Naive thymus-derived CD4-positive, alpha-beta T cell (primary cell): Measurements from ENCODE around the gene NEURL1. TPM values are rescaled to one million over a fixed set of nuclear protein-coding genes. Genes with fewer than 3 reads are reported as not detected.
"Not testable (repeated sequence)": the region's sequence is repeated elsewhere in the genome, so short reads cannot be mapped to it uniquely, and the experiment has no call there.

Source experiments
- ATAC-seq: fragments of 150-1000 bp; cut with Tn5 transposase; 2 replicates; pipeline ENCODE4 v1.10.0; 2021; ENCODE audit warnings: mild to moderate bottlenecking, moderate library complexity
- CTCF ChIA-PET: fragments of 350-600 bp; sonication (Branson Sonifier 250); formaldehyde crosslinking; loops from one replicate; lab custom pipeline; 2021; ENCODE audit warnings: antibody characterized with exemption; lab: Charles Lee
- POLR2A ChIA-PET: fragments of 350-600 bp; sonication (Branson Sonifier 250); formaldehyde crosslinking; loops from one replicate; lab custom pipeline; 2021; ENCODE audit warnings: antibody characterized with exemption, inconsistent platforms; lab: Charles Lee
- DNase-seq, 9 donors: peaks; one replicate each; pipeline versions ENCODE4 v3.0.0 to v3.0.0-alpha.2; 2020 to 2022; ENCODE audit warnings: mixed read lengths in 1 of 9
- H3K27ac ChIP-seq: one replicate; pipeline ENCODE4 v1.7.0; 2013; ENCODE audit warnings: mild to moderate bottlenecking, low read depth, low read length, moderate library complexity
- H3K27me3 ChIP-seq, 2 donors: one replicate each; pipeline ENCODE4 v1.7.0; 2013; ENCODE audit warnings: low read length in 2 of 2, mild to moderate bottlenecking in 2 of 2, moderate library complexity in 2 of 2; ENCODE audit not compliant: control insufficient read depth in 2 of 2, insufficient read depth in 2 of 2
- H3K36me3 ChIP-seq, 3 experiments: 1 replicate in 2 of 3; 2 replicates in 1 of 3; pipeline ENCODE4 v1.7.0; 2013; ENCODE audit warnings: low read length in 3 of 3, mild to moderate bottlenecking in 3 of 3, moderate library complexity in 1 of 3; ENCODE audit not compliant: insufficient read depth in 3 of 3, control insufficient read depth in 2 of 3
- H3K4me1 ChIP-seq, 2 donors: one replicate each; pipeline ENCODE4 v1.7.0; 2013; ENCODE audit warnings: low read length in 2 of 2, mild to moderate bottlenecking in 2 of 2, moderate library complexity in 1 of 2; ENCODE audit not compliant: control insufficient read depth in 2 of 2, insufficient read depth in 2 of 2
- H3K4me3 ChIP-seq: 2 replicates; pipeline ENCODE4 v1.7.0; 2013; ENCODE audit warnings: mild to moderate bottlenecking, low read length
- H3K9me3 ChIP-seq, 3 experiments: 1 replicate in 2 of 3; 2 replicates in 1 of 3; pipeline ENCODE4 v1.7.0; 2013; ENCODE audit warnings: low read length in 3 of 3; ENCODE audit not compliant: control insufficient read depth in 2 of 3
- H3K27ac Mint-ChIP-seq, 9 donors: one replicate each; pipeline ENCODE4 v1.8.0; 2020 to 2022; ENCODE audit warnings: mixed read lengths in 9 of 9, mild to moderate bottlenecking in 8 of 9, moderate library complexity in 5 of 9, inconsistent platforms in 2 of 9
- H3K27me3 Mint-ChIP-seq, 5 donors: one replicate each; pipeline ENCODE4 v1.8.0; 2021 to 2022; ENCODE audit warnings: mixed read lengths in 5 of 5, mild to moderate bottlenecking in 1 of 5
- H3K36me3 Mint-ChIP-seq, 5 donors: one replicate each; pipeline ENCODE4 v1.8.0; 2020 to 2022; ENCODE audit warnings: mixed read lengths in 5 of 5, mild to moderate bottlenecking in 3 of 5, inconsistent platforms in 1 of 5
- H3K4me1 Mint-ChIP-seq, 7 donors: one replicate each; pipeline ENCODE4 v1.8.0; 2020 to 2022; ENCODE audit warnings: mixed read lengths in 7 of 7, mild to moderate bottlenecking in 3 of 7, inconsistent platforms in 1 of 7
- H3K4me3 Mint-ChIP-seq, 10 donors: one replicate each; pipeline ENCODE4 v1.8.0; 2020 to 2022; ENCODE audit warnings: mild to moderate bottlenecking in 10 of 10, mixed read lengths in 10 of 10, moderate library complexity in 6 of 10, inconsistent platforms in 2 of 10
- H3K9me3 Mint-ChIP-seq, 11 donors: one replicate each; pipeline ENCODE4 v1.8.0; 2020 to 2022; ENCODE audit warnings: mixed read lengths in 11 of 11, mild to moderate bottlenecking in 4 of 11, inconsistent platforms in 1 of 11, moderate library complexity in 1 of 11
- intact Hi-C, 2 donors: fragments of 100-400 bp; cut with micrococcal nuclease; formaldehyde crosslinking; loops; one replicate each; pipeline ENCODE4 v1.15.1; 2023
- polyA plus RNA-seq, 2 donors: library from polyadenylated mRNA; unstranded; fragments of 300-500 nt; fragmentation: Illumina TruSeq; gene quantifications; one replicate each; pipeline ENCODE4 v1.2.3, GENCODE V29; 2021
- total RNA-seq, 6 experiments: library from RNA in 5 of 6; stranded (reverse) in 5 of 6; gene quantifications; 1 replicate in 5 of 6; 2 replicates in 1 of 6; pipeline ENCODE4 v1.2.3 and lab custom pipeline; 2021 to 2026

The NEURL1 gene
- total and polyA plus RNA-seq, 7 experiments from 2014 or later: 0.76 to 9.2 (median 1.1) TPM

- H3K36me3 Mint-ChIP-seq, H3K27ac ChIP-seq, intact Hi-C loops, H3K36me3 ChIP-seq, CTCF ChIA-PET, ATAC-seq, H3K4me3 Mint-ChIP-seq, H3K9me3 Mint-ChIP-seq, DNase-seq, H3K27me3 ChIP-seq, H3K9me3 ChIP-seq, POLR2A ChIA-PET, H3K4me1 ChIP-seq, H3K4me3 ChIP-seq: not testable (repeated sequence)
- peaks cover 5 to 25% (median 6%) of the 10 kb centered on the region in 7 donors for H3K4me1 Mint-ChIP-seq
- peak overlapping the region in 1 of 9 donors; percentile 47 for H3K27ac Mint-ChIP-seq
- peaks cover 14 to 67% (median 27%) of the 10 kb centered on the region in 5 donors for H3K27me3 Mint-ChIP-seq
Measured at GRCh38 chr10:103503777-103504176, 10.3 kb downstream of the NEURL1 start.

DNA sequence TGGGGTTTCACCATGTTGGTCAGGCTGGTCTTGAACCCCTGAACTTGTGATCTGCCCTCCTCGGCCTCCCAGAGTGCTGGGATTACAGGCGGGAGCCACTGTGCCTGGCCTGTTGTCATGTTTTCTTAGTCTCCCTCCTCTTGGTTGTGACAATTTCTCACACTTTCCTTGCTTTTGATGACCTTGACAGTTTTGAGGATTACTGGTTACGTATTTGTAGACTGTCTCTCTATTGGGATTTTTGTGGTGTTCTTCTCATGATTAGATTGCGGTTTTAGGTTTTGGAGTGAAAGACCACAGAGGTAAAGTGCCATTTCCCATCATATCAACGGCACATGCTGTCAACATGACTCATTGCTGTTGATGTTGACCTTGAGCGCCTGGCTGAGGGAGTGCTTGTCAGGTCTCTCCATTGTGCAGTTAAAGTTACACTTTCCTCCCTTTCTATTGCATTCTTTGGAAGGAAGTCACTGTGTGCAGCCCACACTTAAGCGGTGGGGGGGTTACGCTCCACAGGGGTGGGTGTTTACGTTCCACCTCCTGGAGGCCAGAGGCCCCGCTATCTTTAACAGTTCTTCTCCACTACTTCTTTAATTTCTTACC lies 10.8 kb downstream of the NEURL1 start:
- Histone ChIP-seq H3K27ac (no peak overlapping the region), H3K4me3 (no peak overlapping the region), H3K4me1 (peaks cover 0 to 9% of the 10 kb centered on the region in 2 donors), H3K36me3 (no peaks in the 10 kb centered on the region), H3K9me3 (no peaks in the 10 kb centered on the region), H3K27me3 (no peaks in the 10 kb centered on the region)
- ATAC-seq: peak; percentile 48
- H3K4me1 Mint-ChIP-seq: peaks cover 5 to 25% (median 6%) of the 10 kb centered on the region in 7 donors
- POLR2A ChIA-PET: no interaction called here
- H3K36me3 Mint-ChIP-seq: no peaks in the 10 kb centered on the region
- H3K27ac Mint-ChIP-seq: peak overlapping the region in 3 of 9 donors; percentile 24 to 47 (median 24)
- peak in 1 of 9 donors; percentile 46 for DNase-seq
- peaks cover 14 to 63% (median 27%) of the 10 kb centered on the region in 5 donors for H3K27me3 Mint-ChIP-seq
- CTCF ChIA-PET: interaction anchor here (0.7 kb wide), 1 partner anchor 254 kb away, joined by 3 read pairs; no protein-coding TSS in a partner anchor
- no peaks in the 10 kb centered on the region for H3K9me3 Mint-ChIP-seq
- intact Hi-C loops: no loop called here
- peak overlapping the region in 1 of 10 donors; percentile 46 for H3K4me3 Mint-ChIP-seq

GRCh38 chr10:103506061-103506460 lies 12.6 kb downstream of the NEURL1 start:
- H3K27ac Mint-ChIP-seq: no peak overlapping the region
- intact Hi-C loops: loop anchor here in 1 of 2 donors (5.0 kb wide), 1 partner anchor 36 kb away; no protein-coding TSS in a partner anchor
- CTCF ChIA-PET: interaction anchor here (0.6 kb wide), 2 partner anchors 845 to 1561 kb away, joined by 3 to 4 read pairs; no protein-coding TSS in a partner anchor

GRCh38 chr10:103507235-103508191 lies 14.0 kb downstream of the NEURL1 start:
- Mint-ChIP-seq H3K4me1 (peaks cover 5 to 14% (median 6%) of the 10 kb centered on the region in 7 donors), H3K27ac (no peak overlapping the region), H3K4me3 (no peak overlapping the region), H3K9me3 (no peaks in the 10 kb centered on the region), H3K36me3 (no peaks in the 10 kb centered on the region), H3K27me3 (peaks cover 0 to 54% (median 11%) of the 10 kb centered on the region in 5 donors)
- POLR2A ChIA-PET: no interaction called here
- H3K36me3 ChIP-seq: no peaks in the 10 kb centered on the region
- H3K27me3 ChIP-seq: no peaks in the 10 kb centered on the region
- peaks cover 0 to 9% of the 10 kb centered on the region in 2 donors for H3K4me1 ChIP-seq
- no peak for ATAC-seq
- no peaks in the 10 kb centered on the region for H3K9me3 ChIP-seq
- intact Hi-C loops: loop anchor here in 1 of 2 donors (5.0 kb wide), 1 partner anchor 35 kb away; no protein-coding TSS in a partner anchor
- H3K27ac ChIP-seq: no peak overlapping the region
- CTCF ChIA-PET: no interaction called here
- no peak for DNase-seq
- no peak overlapping the region for H3K4me3 ChIP-seq

More at GRCh38 chr10:103506061-103506460, 12.6 kb downstream of the NEURL1 start:
- no peak overlapping the region for H3K4me3 Mint-ChIP-seq
- no peaks in the 10 kb centered on the region for H3K9me3 Mint-ChIP-seq
- Histone ChIP-seq H3K27me3 (no peaks in the 10 kb centered on the region), H3K4me1 (peaks cover 0 to 9% of the 10 kb centered on the region in 2 donors), H3K9me3 (no peaks in the 10 kb centered on the region), H3K4me3 (no peak overlapping the region), H3K27ac (no peak overlapping the region), H3K36me3 (no peaks in the 10 kb centered on the region)
- H3K27me3 Mint-ChIP-seq: peaks cover 2 to 54% (median 15%) of the 10 kb centered on the region in 5 donors
- H3K36me3 Mint-ChIP-seq: no peaks in the 10 kb centered on the region
- POLR2A ChIA-PET: no interaction called here
- ATAC-seq (no peak), DNase-seq (no peak)
- peaks cover 5 to 16% (median 6%) of the 10 kb centered on the region in 7 donors for H3K4me1 Mint-ChIP-seq

DNA sequence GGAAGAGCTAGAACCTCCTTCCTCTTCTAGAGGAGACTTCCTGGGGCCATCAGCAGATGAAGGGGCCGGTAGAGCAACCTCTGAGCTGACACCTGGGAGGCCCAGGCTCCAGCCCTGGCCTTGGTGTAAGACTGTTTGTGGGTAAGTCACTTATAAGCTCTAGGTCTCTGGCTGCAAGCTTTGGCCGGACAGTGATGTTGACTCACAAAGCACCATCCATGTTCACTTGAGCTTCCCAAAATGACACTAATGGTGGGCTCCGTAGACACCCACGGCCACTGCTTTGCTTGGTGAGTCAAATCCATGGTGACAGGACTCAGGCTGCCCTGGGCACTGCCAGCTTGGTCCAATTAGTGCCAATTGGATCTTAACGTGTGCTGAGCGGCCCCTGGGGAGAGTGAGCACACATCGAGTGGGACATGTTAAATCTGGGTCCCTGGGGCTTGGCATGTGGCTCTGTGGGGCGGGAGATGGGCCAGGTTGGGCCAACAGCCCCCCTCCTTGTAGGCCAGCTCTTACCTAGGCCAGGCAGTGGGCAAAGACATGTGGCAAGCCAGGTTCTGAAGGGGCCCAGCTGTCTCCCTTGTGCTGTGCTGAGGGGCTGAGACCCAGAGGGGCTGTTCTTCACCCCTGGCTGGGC lies 16.7 kb downstream of the NEURL1 start:
- Mint-ChIP-seq H3K36me3 (no peaks in the 10 kb centered on the region), H3K9me3 (no peaks in the 10 kb centered on the region), H3K27me3 (peaks cover 0 to 41% (median 4%) of the 10 kb centered on the region in 5 donors), H3K4me3 (no peak overlapping the region), H3K4me1 (peaks cover 0 to 6% (median 0%) of the 10 kb centered on the region in 7 donors), H3K27ac (no peak overlapping the region)
- ATAC-seq: no peak
- H3K36me3 ChIP-seq: no peaks in the 10 kb centered on the region
- H3K27me3 ChIP-seq: no peaks in the 10 kb centered on the region
- H3K4me3 ChIP-seq: no peak overlapping the region
- intact Hi-C loops: no loop called here
- POLR2A ChIA-PET: no interaction called here
- H3K4me1 ChIP-seq: no peaks in the 10 kb centered on the region
- CTCF ChIA-PET: no interaction called here
- no peak overlapping the region for H3K27ac ChIP-seq
- no peaks in the 10 kb centered on the region for H3K9me3 ChIP-seq
- DNase-seq: no peak
